Measurements from ENCODE around the gene IL19.

GRCh38 chr1:206751891-206752290 is 18.7 kb upstream of the IL19 start:
- no peak for TF ChIP-seq CTCF (IDR thresholded peaks at IDR 0.05; ENCODE audit: borderline replicate concordance, extremely low read depth, low read length, poor library complexity, severe bottlenecking)
- TF ChIP-seq EZH2 (IDR thresholded peaks at IDR 0.05; ENCODE audit: borderline replicate concordance, low read depth, low read length, severe bottlenecking): no peak
